Forelimb muscle (tissue), 1 donor: Measurements from ENCODE around the gene MICU2. TPM values are rescaled to one million over a fixed set of nuclear protein-coding genes. Genes with fewer than 3 reads are reported as not detected.

Experiments
- polyA plus RNA-seq: library from polyadenylated mRNA; unstranded; fragments of 120-200 nt; gene quantifications from one replicate; pipeline ENCODE4 v1.2.1, GENCODE V29; 2013; ENCODE audit not compliant: insufficient read length

The MICU2 gene
- polyA plus RNA-seq, 1 donor = 74.2 TPM

Other genes with a start within 250 kb of the MICU2 start
- 37.3 TPM for gene ZDHHC20, start 144.9 kb downstream of the MICU2 start, polyA plus RNA-seq
- gene FGF9, start 66.9 kb upstream of the MICU2 start, polyA plus RNA-seq = 10.9 TPM